Mucosa of gallbladder (tissue), 1 donor: ENCODE measurements around the gene C1orf141. TPM values are rescaled to one million over a fixed set of nuclear protein-coding genes. Genes with fewer than 3 reads are reported as not detected.
"Not testable (repeated sequence)": the region's sequence is repeated elsewhere in the genome, so short reads cannot be mapped to it uniquely, and the experiment has no call there.

ENCODE experiments used
- DNase-seq: peaks from one replicate; pipeline ENCODE4 v3.0.0-alpha.2; 2020; ENCODE audit warnings: low spot score
- total RNA-seq: library from RNA; stranded (reverse); gene quantifications from one replicate; pipeline ENCODE4 v1.2.1, GENCODE V29; 2021
- donor health status: DM: no; HTN: no; CAD: no.

Gene C1orf141
- total RNA-seq, 1 donor from 2014 or later, result not detected

- DNase-seq, result no peak
These were observed 8.2 kb upstream of the C1orf141 start for GRCh38 chr1:67142931-67143330.

GRCh38 chr1:67141832-67142231 is 7.1 kb upstream of the C1orf141 start:
- DNase-seq, result not testable (repeated sequence)

GRCh38 chr1:67140460-67140859 is 5.7 kb upstream of the C1orf141 start:
- DNase-seq, result no peak

GRCh38 chr1:67138813-67139499 is 4.2 kb upstream of the C1orf141 start:
- no peak for DNase-seq

GRCh38 chr1:67137307-67137753 is 2.6 kb upstream of the C1orf141 start:
- DNase-seq, result no peak

GRCh38 chr1:67135354-67135753 is 584 bp upstream of the C1orf141 start:
- DNase-seq, result no peak

- DNase-seq, result no peak
These were observed 1.6 kb downstream of the C1orf141 start for GRCh38 chr1:67133177-67133576.

- DNase-seq, result no peak
These were observed 4.1 kb downstream of the C1orf141 start for GRCh38 chr1:67130673-67131072.

- DNase-seq, result no peak
These were observed 7.8 kb downstream of the C1orf141 start for GRCh38 chr1:67126974-67127373.

- no peak for DNase-seq
These were observed 8.5 kb downstream of the C1orf141 start for GRCh38 chr1:67126111-67126746.

- no peak for DNase-seq
These were observed 10.3 kb downstream of the C1orf141 start for GRCh38 chr1:67124455-67124854.

- DNase-seq, result no peak
These were observed 13.7 kb downstream of the C1orf141 start for GRCh38 chr1:67120855-67121619.

- no peak for DNase-seq
These were observed 16.1 kb downstream of the C1orf141 start for GRCh38 chr1:67118646-67119045.

- DNase-seq, result no peak
These were observed 16.6 kb downstream of the C1orf141 start for GRCh38 chr1:67118191-67118590.

- no peak for DNase-seq
These were observed 20.6 kb downstream of the C1orf141 start for GRCh38 chr1:67114162-67114561.

GRCh38 chr1:67110352-67110751 is 24.4 kb downstream of the C1orf141 start:
- no peak for DNase-seq

- DNase-seq, result no peak
These were observed 29.3 kb downstream of the C1orf141 start for GRCh38 chr1:67105508-67105907.

- no peak for DNase-seq
These were observed 31.2 kb downstream of the C1orf141 start for GRCh38 chr1:67103548-67103947.

- no peak for DNase-seq
These were observed 33.9 kb downstream of the C1orf141 start for GRCh38 chr1:67100833-67101232.

- no peak for DNase-seq
These were observed 37.5 kb downstream of the C1orf141 start for GRCh38 chr1:67097305-67097704.

- no peak for DNase-seq
These were observed 40.6 kb downstream of the C1orf141 start for GRCh38 chr1:67094191-67094590.

GRCh38 chr1:67089685-67090208 is 45.0 kb downstream of the C1orf141 start:
- DNase-seq, result no peak
